GM23338 (cell line): ENCODE data around the gene KAT14. TPM values are rescaled to one million over a fixed set of nuclear protein-coding genes. Genes with fewer than 3 reads are reported as not detected.
"Not testable (repeated sequence)": the region's sequence is repeated elsewhere in the genome, so short reads cannot be mapped to it uniquely, and the experiment has no call there.

Experiments
- ATAC-seq: fragments of 200-7000 bp; cut with Tn5 transposase; 3 replicates; pipeline ENCODE4 v1.9.1; 2020
- DNase-seq: peaks from one replicate; pipeline ENCODE4 v3.0.0-alpha.2; 2015; ENCODE audit warnings: low spot score
- H2AFZ ChIP-seq: fragments of 200-600 bp; sonication (generic); 2 replicates; pipeline ENCODE4 v1.8.0; 2016; ENCODE audit warnings: antibody characterized with exemption, mild to moderate bottlenecking, moderate library complexity
- H3F3A ChIP-seq: fragments of 200-600 bp; sonication (generic); replicated peaks from 2 replicates; pipeline ENCODE4 v1.8.0; 2017; ENCODE audit warnings: antibody characterized with exemption, mixed run types, low read depth
- H3K27ac ChIP-seq: fragments of 200-600 bp; sonication (generic); 2 replicates; pipeline ENCODE4 v1.6.1; 2016; ENCODE audit warnings: low read depth
- H3K27me3 ChIP-seq: fragments of 200-600 bp; sonication (generic); 2 replicates; pipeline ENCODE4 v1.8.0; 2016; ENCODE audit warnings: mild to moderate bottlenecking, mixed run types, moderate library complexity; ENCODE audit not compliant: insufficient read depth
- H3K36me3 ChIP-seq: fragments of 200-600 bp; sonication (generic); 2 replicates; pipeline ENCODE4 v1.8.0; 2016; ENCODE audit warnings: mild to moderate bottlenecking; ENCODE audit not compliant: insufficient read depth
- H3K4me1 ChIP-seq: fragments of 200-600 bp; sonication (generic); 2 replicates; pipeline ENCODE4 v1.8.0; 2016; ENCODE audit warnings: mild to moderate bottlenecking, moderate library complexity; ENCODE audit not compliant: insufficient read depth
- H3K4me2 ChIP-seq: fragments of 200-600 bp; sonication (generic); 2 replicates; pipeline ENCODE4 v1.7.1; 2017; ENCODE audit warnings: mixed run types
- H3K4me3 ChIP-seq: fragments of 200-600 bp; sonication (generic); 2 replicates; pipeline ENCODE4 v1.6.1; 2016; ENCODE audit warnings: mixed run types
- H3K79me2 ChIP-seq: fragments of 200-600 bp; sonication (generic); replicated peaks from 2 replicates; pipeline ENCODE4 v1.8.0; 2017; ENCODE audit warnings: mild to moderate bottlenecking; ENCODE audit not compliant: insufficient read depth
- H3K9me2 ChIP-seq: fragments of 200-600 bp; sonication (generic); 2 replicates; pipeline ENCODE4 v1.8.0; 2017; ENCODE audit not compliant: insufficient read depth
- H4K20me1 ChIP-seq: fragments of 200-600 bp; sonication (generic); replicated peaks from 2 replicates; pipeline ENCODE4 v1.8.0; 2017; ENCODE audit warnings: mild to moderate bottlenecking; ENCODE audit not compliant: insufficient read depth
- H3K27ac Mint-ChIP-seq: 2 replicates; pipeline ENCODE4 v1.8.0; 2020; ENCODE audit warnings: inconsistent platforms, mild to moderate bottlenecking, moderate library complexity, mixed read lengths
- H3K27me3 Mint-ChIP-seq: 3 replicates; pipeline ENCODE4 v1.8.0; 2022; ENCODE audit warnings: low read depth, mild to moderate bottlenecking, moderate library complexity, mixed read lengths, inconsistent platforms; ENCODE audit not compliant: insufficient read depth, poor library complexity
- H3K36me3 Mint-ChIP-seq: 3 replicates; pipeline ENCODE4 v1.8.0; 2021; ENCODE audit warnings: low read depth, mild to moderate bottlenecking, inconsistent platforms, moderate library complexity, mixed read lengths
- H3K4me1 Mint-ChIP-seq: 3 replicates; pipeline ENCODE4 v1.8.0; 2020; ENCODE audit warnings: mild to moderate bottlenecking, inconsistent platforms, mixed read lengths
- H3K4me3 Mint-ChIP-seq: 3 replicates; pipeline ENCODE4 v1.8.0; 2021; ENCODE audit warnings: moderate library complexity, mild to moderate bottlenecking, inconsistent platforms, mixed read lengths
- H3K9me3 Mint-ChIP-seq: 3 replicates; pipeline ENCODE4 v1.8.0; 2020; ENCODE audit warnings: moderate library complexity, mild to moderate bottlenecking, inconsistent platforms, mixed read lengths
- ZNF462 ChIP-seq: fragments of 250-450 bp; sonication (Bioruptor Pico); IDR thresholded peaks from 2 replicates; pipeline ENCODE4 v1.5.0; 2020; ENCODE audit warnings: mild to moderate bottlenecking, moderate library complexity
- polyA plus RNA-seq: library from polyadenylated mRNA; unstranded; fragments of >200 nt; fragmentation: Nextera tagmentation; extraction: Ambion mirVana; gene quantifications from 2 replicates; pipeline ENCODE4 v1.2.1, GENCODE V29; 2016
- total RNA-seq: library from RNA; depleted of rRNA; stranded (reverse); fragments of >200 nt; shearing (Covaris generic); gene quantifications from 2 replicates; pipeline ENCODE4 v1.2.3, GENCODE V29; 2014

The KAT14 gene
- total and polyA plus RNA-seq, 2 experiments from 2014 or later, result 17.8 to 25.0 TPM

DNA sequence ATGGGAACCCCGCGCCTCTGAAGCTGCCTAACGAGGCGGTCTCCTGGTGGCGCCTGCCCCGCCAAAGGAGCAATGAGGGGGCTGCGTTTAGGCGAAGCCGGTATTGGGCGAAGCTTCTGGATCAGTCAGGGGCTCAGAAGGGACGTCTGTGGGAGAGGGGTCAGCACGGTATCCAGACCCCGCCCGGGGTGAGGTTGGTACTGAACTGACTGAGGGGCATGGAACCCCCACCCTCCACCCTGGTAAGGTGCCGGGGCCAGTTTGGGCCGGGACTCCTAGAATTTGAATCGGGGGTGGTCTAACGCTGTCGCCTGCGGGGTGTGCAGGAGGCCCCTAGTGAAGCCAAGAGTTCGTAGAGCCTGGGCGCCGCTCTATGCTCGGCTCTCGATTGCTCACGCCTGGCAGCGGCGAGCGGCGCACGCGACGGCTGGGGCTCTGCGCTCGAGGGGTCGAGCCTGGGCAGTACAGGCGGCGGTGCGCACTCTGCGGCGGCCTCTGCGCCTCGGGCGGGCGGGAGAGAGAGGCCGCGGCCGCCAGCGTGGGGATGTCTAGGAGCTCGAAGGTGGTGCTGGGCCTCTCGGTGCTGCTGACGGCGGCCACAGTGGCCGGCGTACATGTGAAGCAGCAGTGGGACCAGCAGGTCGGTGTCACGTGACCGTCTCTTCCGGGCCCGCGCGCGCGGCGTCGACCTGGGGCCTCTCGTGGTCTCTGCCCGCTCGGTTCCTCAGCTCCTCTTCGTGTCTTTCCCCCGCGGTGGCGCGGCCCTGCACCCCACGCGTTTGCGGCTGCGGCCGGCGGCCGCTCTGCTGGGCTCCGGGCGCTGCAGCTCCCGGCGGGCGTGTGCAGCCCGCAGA lies at the start of gene KAT14, which contains the start of gene PET117 (continued):
- no peak for TF ChIP-seq ZNF462

DNA sequence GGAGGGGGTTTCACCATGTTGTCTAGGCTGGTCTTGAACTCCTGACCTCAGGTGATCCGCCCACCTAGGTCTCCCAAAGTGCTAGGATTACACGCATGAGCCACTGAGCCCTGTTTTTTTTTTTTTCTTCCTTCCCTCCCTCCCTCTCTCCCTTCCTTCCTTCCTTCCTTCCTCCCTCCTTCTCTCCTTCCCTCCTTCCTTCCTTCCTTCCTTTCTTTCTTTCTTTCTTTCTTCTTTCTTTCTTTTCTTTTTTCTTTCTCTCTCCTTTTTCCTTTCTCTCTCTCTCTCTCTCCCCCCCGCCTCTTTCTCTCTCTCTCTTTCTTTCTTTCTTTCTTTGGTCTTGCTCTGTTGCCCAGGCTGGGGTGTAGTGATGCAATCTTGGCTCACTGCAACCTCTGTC lies 49.4 kb upstream of the KAT14 start:
- H3K4me1 ChIP-seq, DNase-seq, H3K27ac Mint-ChIP-seq, H3K9me2 ChIP-seq, H2AFZ ChIP-seq, H3K4me3 Mint-ChIP-seq, H3K27me3 Mint-ChIP-seq, H3K4me2 ChIP-seq, H4K20me1 ChIP-seq, ATAC-seq, H3K79me2 ChIP-seq, H3K27me3 ChIP-seq, H3K36me3 ChIP-seq, H3K4me1 Mint-ChIP-seq, H3K9me3 Mint-ChIP-seq, H3K27ac ChIP-seq, H3K36me3 Mint-ChIP-seq, H3F3A ChIP-seq, H3K4me3 ChIP-seq: not testable (repeated sequence)

DNA sequence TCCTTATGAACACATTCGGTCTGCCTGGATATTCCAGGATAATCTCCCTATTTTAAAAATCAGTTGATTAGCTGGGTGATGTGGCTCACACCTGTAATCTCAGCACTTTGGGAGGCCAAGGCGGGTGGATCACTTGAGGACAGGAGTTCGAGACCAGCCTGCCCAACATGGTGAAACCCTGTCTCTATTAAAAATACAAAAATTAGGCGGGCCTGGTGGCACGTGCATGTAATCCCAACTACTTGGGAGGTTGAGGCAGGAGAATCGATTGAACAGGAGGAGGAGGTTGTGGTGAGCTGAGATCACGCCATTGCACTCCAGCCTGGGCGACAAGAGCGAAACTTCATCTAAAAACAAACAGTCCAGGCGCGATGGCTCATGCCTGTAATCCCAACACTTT lies 48.8 kb upstream of the KAT14 start:
- H3K9me3 Mint-ChIP-seq, H3K27ac Mint-ChIP-seq, DNase-seq, H3K36me3 Mint-ChIP-seq, H3K4me3 Mint-ChIP-seq, H3K4me2 ChIP-seq, H3K4me1 Mint-ChIP-seq, H3K36me3 ChIP-seq, H3K9me2 ChIP-seq, H3K27me3 Mint-ChIP-seq, H3F3A ChIP-seq, H3K4me1 ChIP-seq, H2AFZ ChIP-seq, ATAC-seq, H3K27me3 ChIP-seq, H3K4me3 ChIP-seq, H3K27ac ChIP-seq, H4K20me1 ChIP-seq, H3K79me2 ChIP-seq: not testable (repeated sequence)
